Measurements from ENCODE around the gene DIS3L2.
"Not testable (repeated sequence)": the region's sequence is repeated elsewhere in the genome, so short reads cannot be mapped to it uniquely, and the experiment has no call there.

DIS3L2 gene

GRCh38 chr2:231929961-231930592 lies 31.4 kb upstream of the DIS3L2 start:
- DNase-seq: no peak

DNA sequence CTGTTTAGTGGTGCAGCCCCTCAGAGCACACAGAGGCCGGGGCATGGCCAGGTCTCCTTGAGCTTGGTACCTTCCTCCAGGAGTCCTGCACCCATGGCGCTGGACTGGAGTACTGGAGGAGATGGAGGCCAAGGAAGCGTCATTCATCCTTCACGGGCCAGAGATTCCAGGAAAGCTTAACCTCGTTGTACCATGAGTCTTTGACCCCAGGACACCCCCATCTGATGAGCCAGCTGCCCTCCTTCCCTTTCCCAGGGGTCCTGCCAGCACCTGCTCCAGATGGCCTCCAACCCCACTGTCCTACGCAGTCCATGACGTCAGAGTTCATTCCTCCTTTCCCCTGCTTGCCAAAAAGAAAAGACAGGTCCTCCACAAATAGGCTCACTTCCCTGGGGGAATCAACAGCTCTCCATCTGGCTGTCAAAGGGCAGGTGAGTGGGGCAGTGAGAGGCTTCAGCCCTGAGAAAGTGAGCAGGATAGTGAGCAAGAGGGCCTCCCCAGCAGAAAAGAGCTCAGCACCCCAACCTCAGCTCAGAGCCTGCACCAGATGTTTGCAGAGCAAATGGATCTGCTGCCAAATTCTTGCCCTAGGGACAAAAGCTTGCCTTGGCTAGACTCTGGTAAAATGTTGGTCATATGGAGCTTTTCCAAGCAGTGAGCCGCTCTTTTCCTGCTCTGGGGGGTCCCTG lies 30.8 kb upstream of the DIS3L2 start:
- no peak for DNase-seq

GRCh38 chr2:231931481-231931915 lies 30.0 kb upstream of the DIS3L2 start:
- DNase-seq: no peak

- DNase-seq: no peak
Measured at GRCh38 chr2:231932711-231932970, 28.9 kb upstream of the DIS3L2 start.

DNA sequence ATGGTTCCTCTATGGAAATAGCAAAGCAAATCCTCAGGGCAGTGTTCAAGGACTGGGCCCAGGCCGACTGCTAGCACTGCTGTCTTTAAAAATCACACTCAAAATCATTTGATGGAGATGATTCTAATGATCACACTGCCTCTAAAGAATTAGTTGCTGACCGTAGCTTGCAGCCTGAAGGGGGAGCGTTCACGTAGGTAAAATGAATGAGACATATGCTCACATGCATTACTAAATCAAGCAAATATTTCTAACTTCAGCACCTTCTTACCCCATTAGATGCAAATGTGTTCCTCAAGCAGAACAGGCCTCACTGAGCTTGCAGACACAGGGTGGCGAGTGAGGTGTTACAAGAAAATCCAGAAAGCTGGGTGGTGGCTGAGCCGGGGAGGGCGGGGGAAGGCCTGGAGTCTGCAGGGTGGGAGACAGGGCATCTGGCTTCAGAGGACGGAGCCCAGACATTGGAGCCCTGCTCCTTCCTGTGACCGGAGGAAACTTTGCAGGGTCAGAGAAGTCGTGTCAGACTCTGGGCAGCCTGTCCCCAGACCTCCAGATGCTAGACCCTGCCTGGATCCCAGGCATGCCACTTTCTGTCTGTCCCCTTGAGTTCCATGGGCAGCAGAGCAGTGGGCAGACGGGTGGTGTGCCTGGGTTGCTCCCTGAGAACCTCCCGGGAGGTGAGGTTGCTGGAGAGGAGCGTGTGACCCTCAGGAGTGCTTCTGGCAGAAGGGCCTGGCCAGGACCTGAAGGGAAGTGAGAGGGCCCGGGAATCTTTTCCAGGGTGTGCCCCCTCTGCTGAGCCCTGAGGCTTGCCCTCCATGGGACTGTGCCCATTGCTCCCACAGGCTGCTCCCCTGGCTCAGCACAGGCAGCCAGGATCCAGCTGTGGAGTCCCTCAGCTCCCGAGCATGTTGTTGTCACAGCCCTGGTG lies 28.3 kb upstream of the DIS3L2 start:
- DNase-seq: no peak

DNA sequence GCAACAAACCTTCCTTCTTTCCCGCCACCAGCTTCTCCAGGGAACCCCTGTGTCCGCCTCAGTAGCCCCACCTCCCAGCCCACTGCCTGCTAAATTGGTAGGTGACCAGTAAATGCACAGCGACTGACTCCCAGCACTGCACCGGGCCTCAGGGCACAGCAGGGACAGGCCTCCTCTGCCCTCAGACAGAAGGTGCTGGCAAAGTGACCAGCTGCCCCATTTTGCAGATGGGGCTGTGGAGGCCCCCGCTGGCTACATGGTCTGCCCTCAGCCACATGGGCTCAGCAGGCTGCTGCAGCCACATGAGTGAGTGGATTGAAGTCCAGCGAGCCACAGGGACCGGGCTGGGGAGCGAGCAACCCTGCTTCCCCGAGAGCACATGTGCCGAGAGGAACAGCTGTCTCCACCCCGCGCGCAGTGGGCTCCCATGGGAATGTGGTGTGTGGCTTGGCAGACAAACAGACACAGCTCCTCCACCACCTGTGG lies 27.6 kb upstream of the DIS3L2 start:
- no peak for DNase-seq

- DNase-seq: no peak
Measured at GRCh38 chr2:231934441-231935206, 26.9 kb upstream of the DIS3L2 start.

- DNase-seq: no peak
Measured at GRCh38 chr2:231935207-231935524, 26.3 kb upstream of the DIS3L2 start.

GRCh38 chr2:231935815-231936214 lies 25.7 kb upstream of the DIS3L2 start:
- DNase-seq: no peak

- DNase-seq: no peak
Measured at GRCh38 chr2:231936491-231936890, 25.0 kb upstream of the DIS3L2 start.

- DNase-seq: no peak
Measured at GRCh38 chr2:231937057-231937456, 24.5 kb upstream of the DIS3L2 start.

DNA sequence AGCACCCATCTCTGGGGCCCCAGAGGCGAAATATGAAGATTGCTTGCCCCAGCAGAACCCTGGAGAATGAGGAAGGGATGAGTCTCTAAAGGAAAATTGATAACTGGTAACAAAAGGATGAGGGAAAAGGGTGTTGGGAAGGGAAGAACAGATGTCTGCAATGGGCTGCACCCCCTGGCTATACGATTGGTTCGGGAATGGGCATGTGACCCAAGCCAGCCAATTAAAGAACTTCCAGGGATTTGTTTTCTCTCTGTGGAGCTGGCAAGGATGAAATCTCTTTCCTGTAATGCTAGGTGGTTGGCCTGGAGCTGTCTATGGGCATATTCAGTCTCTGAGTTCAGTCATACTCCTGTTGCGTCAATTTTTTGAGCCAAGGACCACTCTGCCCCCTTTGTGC lies 22.5 kb upstream of the DIS3L2 start:
- no peak for DNase-seq

GRCh38 chr2:231940795-231941194 lies 20.7 kb upstream of the DIS3L2 start:
- DNase-seq: no peak

- no peak for DNase-seq
Measured at GRCh38 chr2:231941673-231942072, 19.8 kb upstream of the DIS3L2 start.

DNA sequence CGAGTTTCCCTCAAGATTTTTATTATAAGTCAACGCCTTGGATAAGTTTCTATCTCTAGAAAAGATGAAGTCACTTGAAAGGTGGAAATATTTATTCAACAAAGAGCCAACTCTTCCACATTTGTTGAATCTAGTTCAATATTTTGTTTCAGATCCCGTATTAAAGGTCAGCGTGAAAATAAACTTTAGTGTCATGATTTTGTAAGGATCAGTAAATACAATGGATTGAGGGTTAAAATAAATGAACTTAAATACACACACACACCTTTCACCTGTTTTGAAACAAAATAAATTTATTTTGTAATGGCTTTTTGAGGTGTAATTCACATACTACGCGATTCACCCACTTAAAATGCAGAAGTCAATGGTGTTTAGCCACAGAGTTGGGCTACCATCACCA lies 19.3 kb upstream of the DIS3L2 start:
- DNase-seq: no peak

DNA sequence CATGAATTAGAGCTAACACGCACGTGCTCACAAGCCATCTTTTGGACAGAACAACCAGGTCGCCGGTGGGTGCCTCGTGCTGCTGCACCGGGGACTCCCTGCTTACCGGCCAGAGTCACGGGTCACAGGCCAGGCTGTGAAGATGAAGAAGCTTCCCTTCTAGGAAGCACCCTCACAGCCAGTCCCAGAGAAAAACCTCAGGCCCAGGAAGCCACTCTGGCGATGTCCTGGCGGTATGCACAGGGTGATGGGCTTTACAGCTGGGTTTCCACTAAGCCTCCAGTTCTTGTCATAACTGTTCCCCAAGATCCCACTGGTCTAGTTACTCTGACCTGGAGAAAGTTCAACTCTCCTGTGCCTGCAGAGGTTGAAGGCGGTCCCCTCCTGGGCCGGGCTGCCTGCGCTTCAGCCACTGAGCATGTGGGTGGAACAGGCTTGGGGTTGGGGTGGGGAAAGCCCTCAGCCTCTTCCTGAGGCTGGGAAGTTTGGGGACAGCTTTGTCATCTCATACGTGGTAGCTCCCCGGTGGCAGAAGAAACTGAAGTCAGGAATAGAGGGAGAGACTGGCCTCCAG lies 15.2 kb upstream of the DIS3L2 start:
- DNase-seq: no peak

DNA sequence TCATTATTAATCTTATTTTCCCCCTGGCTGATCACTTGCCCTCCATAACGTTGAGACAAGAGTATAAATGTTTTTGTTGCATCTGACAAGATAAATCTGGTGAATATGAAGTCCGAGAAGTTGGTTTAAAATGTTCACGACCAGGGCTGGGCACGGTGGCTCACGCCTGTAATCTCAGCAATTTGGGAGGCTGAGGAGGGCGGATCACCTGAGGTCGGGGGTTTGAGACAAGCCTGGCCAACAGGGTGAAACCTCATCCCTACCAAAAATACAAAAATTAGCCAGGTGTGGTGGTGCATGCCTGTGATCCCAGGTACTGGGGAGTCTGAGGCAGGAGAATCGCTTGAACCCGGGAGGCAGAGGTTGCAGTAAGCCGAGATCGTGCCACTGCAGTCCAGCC lies 14.4 kb upstream of the DIS3L2 start:
- not testable (repeated sequence) for DNase-seq

GRCh38 chr2:231947694-231948093 lies 13.8 kb upstream of the DIS3L2 start:
- DNase-seq: no peak

GRCh38 chr2:231951452-231952035 lies 10.0 kb upstream of the DIS3L2 start:
- DNase-seq: no peak

GRCh38 chr2:231955758-231956472 lies 5.6 kb upstream of the DIS3L2 start:
- no peak for DNase-seq

- no peak for DNase-seq
Measured at GRCh38 chr2:231957913-231958763, 3.4 kb upstream of the DIS3L2 start.
